Measurements from ENCODE around the gene MELK. TPM values are rescaled to one million over a fixed set of nuclear protein-coding genes. Genes with fewer than 3 reads are reported as not detected.

MELK gene
- polyA plus RNA-seq, 3 donors: 0.08 TPM; not detected in 2

DNA sequence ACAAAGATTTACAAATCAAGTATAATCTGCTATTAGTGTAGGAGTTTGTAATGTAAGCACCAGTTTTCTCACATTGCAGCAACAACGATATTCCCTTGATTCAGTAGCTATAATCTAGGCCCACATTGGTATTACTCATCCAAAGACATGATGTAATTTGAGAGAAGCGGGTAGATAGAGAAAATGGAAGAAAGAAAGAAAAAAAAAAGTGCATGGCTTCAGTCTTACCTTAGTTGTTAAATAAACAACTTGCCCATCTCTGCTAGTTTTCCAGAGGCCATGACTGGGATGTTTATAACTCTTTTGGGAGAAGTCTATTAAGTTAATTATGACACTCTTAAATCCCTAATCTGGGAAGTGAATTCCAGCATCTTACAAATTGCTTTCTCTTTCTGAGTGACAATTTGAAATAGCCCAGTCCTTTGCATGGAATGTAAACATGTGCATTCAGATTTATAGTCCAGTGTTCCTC, 2.8 kb downstream of the MELK start:
- Mint-ChIP-seq H3K9me3 (peaks cover 0 to 2% (median 0%) of the 10 kb centered on the region in 7 donors), H3K4me3 (no peak overlapping the region), H3K36me3 (peaks cover 0 to 6% of the 10 kb centered on the region in 2 donors), H3K27me3 (ENCODE audit: low read depth in 3 of 3) (peaks cover 0 to 2% (median 2%) of the 10 kb centered on the region in 3 donors), H3K4me1 (peaks cover 34% of the 10 kb centered on the region), H3K27ac (no peak overlapping the region)
- intact Hi-C loops (cut with micrococcal nuclease): no loop called here
- Histone ChIP-seq H3K27ac (ENCODE audit: low read depth in 1 of 2, low read length in 2 of 2) (peak overlapping the region in 1 of 2 donors; percentile 55), H3K9ac (ENCODE audit: insufficient read depth, low read length, poor library complexity, severe bottlenecking) (no peak overlapping the region), H3K9me3 (replicated peaks in 1 of 2; ENCODE audit: control insufficient read depth in 1 of 2, insufficient read depth in 1 of 2, low read length in 2 of 2) (no peaks in the 10 kb centered on the region), H2AFZ (ENCODE audit: insufficient read depth, low read depth, low read length, poor library complexity, severe bottlenecking) (peak overlapping the region; percentile 62), H3K79me2 (ENCODE audit: insufficient read depth, low read length) (peaks cover 76% of the 10 kb centered on the region), H3K4me1 (ENCODE audit: control insufficient read depth in 1 of 2, insufficient read depth in 2 of 2, low read length in 2 of 2) (peaks cover 14 to 23% of the 10 kb centered on the region in 2 donors), H3K27me3 (ENCODE audit: control insufficient read depth in 2 of 2, insufficient read depth in 2 of 2, low read length in 2 of 2) (no peaks in the 10 kb centered on the region), H3K36me3 (replicated peaks in 1 of 2; ENCODE audit: control insufficient read depth in 1 of 2, insufficient read depth in 2 of 2, low read length in 2 of 2) (no peaks in the 10 kb centered on the region), H3K4me3 (replicated peaks in 1 of 3; ENCODE audit: low read depth in 2 of 3, low read length in 3 of 3) (no peak overlapping the region), H3K4me2 (replicated peaks; ENCODE audit: extremely low read depth, low read length, poor library complexity, severe bottlenecking) (no peak overlapping the region), H4K20me1 (ENCODE audit: insufficient read depth, low read length) (no peaks in the 10 kb centered on the region)
- TF ChIP-seq, protein P1, sequence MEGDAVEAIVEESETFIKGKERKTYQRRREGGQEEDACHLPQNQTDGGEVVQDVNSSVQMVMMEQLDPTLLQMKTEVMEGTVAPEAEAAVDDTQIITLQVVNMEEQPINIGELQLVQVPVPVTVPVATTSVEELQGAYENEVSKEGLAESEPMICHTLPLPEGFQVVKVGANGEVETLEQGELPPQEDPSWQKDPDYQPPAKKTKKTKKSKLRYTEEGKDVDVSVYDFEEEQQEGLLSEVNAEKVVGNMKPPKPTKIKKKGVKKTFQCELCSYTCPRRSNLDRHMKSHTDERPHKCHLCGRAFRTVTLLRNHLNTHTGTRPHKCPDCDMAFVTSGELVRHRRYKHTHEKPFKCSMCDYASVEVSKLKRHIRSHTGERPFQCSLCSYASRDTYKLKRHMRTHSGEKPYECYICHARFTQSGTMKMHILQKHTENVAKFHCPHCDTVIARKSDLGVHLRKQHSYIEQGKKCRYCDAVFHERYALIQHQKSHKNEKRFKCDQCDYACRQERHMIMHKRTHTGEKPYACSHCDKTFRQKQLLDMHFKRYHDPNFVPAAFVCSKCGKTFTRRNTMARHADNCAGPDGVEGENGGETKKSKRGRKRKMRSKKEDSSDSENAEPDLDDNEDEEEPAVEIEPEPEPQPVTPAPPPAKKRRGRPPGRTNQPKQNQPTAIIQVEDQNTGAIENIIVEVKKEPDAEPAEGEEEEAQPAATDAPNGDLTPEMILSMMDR (IDR thresholded peaks at IDR 0.05): no peak
- WGBS (ENCODE audit: insufficient coverage): no CpG with 5 or more reads among the region's 2 CpGs
- DNase-seq: no peak

DNA sequence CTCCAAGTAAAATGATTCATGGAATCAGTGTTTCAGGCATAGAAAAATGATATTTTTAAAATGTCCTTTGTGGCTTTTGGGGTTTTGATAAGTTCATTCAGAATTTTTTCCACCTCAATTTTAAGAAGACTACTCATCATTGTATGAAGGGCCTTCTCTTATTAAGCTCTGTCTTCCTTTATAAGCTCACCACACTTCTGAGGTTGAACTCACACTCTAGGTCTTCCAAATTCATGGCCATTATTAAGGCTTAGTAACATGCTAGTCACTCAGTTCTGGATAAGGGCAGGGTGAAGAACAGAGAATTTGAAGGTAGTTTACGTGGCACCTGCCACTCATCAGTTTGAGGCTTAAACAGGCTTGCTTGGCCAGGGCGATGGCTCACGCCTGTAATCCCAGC, 4.2 kb downstream of the MELK start:
- WGBS (ENCODE audit: insufficient coverage): 100% methylated on average over 2 of the region's 3 CpGs
- Mint-ChIP-seq H3K27ac (no peak overlapping the region), H3K4me3 (no peak overlapping the region), H3K36me3 (peaks cover 5 to 17% of the 10 kb centered on the region in 2 donors), H3K9me3 (peaks cover 0 to 2% (median 0%) of the 10 kb centered on the region in 7 donors), H3K27me3 (ENCODE audit: low read depth in 3 of 3) (no peaks in the 10 kb centered on the region), H3K4me1 (peaks cover 29% of the 10 kb centered on the region)
- no peak overlapping the region for H3K4me2 ChIP-seq (replicated peaks; ENCODE audit: extremely low read depth, low read length, poor library complexity, severe bottlenecking)
- no peak overlapping the region for H3K4me3 ChIP-seq (replicated peaks in 1 of 3; ENCODE audit: low read depth in 2 of 3, low read length in 3 of 3)
- peaks cover 83% of the 10 kb centered on the region for H3K79me2 ChIP-seq (ENCODE audit: insufficient read depth, low read length)
- H2AFZ ChIP-seq (ENCODE audit: insufficient read depth, low read depth, low read length, poor library complexity, severe bottlenecking): no peak overlapping the region
- H3K36me3 ChIP-seq (replicated peaks in 1 of 2; ENCODE audit: control insufficient read depth in 1 of 2, insufficient read depth in 2 of 2, low read length in 2 of 2): no peaks in the 10 kb centered on the region
- no peaks in the 10 kb centered on the region for H3K27me3 ChIP-seq (ENCODE audit: control insufficient read depth in 2 of 2, insufficient read depth in 2 of 2, low read length in 2 of 2)
- no peaks in the 10 kb centered on the region for H3K9me3 ChIP-seq (replicated peaks in 1 of 2; ENCODE audit: control insufficient read depth in 1 of 2, insufficient read depth in 1 of 2, low read length in 2 of 2)
- no peak for DNase-seq
- peaks cover 14 to 21% of the 10 kb centered on the region in 2 donors for H3K4me1 ChIP-seq (ENCODE audit: control insufficient read depth in 1 of 2, insufficient read depth in 2 of 2, low read length in 2 of 2)
- intact Hi-C loops (cut with micrococcal nuclease): no loop called here
- no peaks in the 10 kb centered on the region for H4K20me1 ChIP-seq (ENCODE audit: insufficient read depth, low read length)
- TF ChIP-seq, protein P1 (IDR thresholded peaks at IDR 0.05): no peak
- peak overlapping the region in 1 of 2 donors; percentile 6 for H3K27ac ChIP-seq (ENCODE audit: low read depth in 1 of 2, low read length in 2 of 2)
- H3K9ac ChIP-seq (ENCODE audit: insufficient read depth, low read length, poor library complexity, severe bottlenecking): no peak overlapping the region
